HepG2 (cell line): ENCODE measurements around the gene TICAM2. TPM values are rescaled to one million over a fixed set of nuclear protein-coding genes. Genes with fewer than 3 reads are reported as not detected.

Experiments
- ATF5 ChIP-seq: sonication (generic); formaldehyde crosslinking; IDR thresholded peaks from 2 replicates; pipeline ENCODE4 v1.4.0; 2020; ENCODE audit warnings: mild to moderate bottlenecking, low read depth, missing genetic modification reagents
- ATF6 ChIP-seq: sonication (generic); formaldehyde crosslinking; conservative IDR thresholded peaks from 2 replicates; pipeline ENCODE4 v1.4.0; 2020; ENCODE audit warnings: missing genetic modification reagents
- CENPT ChIP-seq: sonication (generic); formaldehyde crosslinking; IDR thresholded peaks from 2 replicates; pipeline ENCODE4 v1.8.0; 2022; ENCODE audit warnings: low read depth, mild to moderate bottlenecking, moderate library complexity, missing genetic modification reagents
- DDIT3 ChIP-seq: sonication (generic); formaldehyde crosslinking; IDR thresholded peaks from 2 replicates; pipeline ENCODE4 v1.4.0; 2020; ENCODE audit warnings: mild to moderate bottlenecking, missing genetic modification reagents
- FOXK1 ChIP-seq: sonication (generic); formaldehyde crosslinking; IDR thresholded peaks from 2 replicates; pipeline ENCODE4 v1.4.0; 2020; ENCODE audit warnings: low read depth, missing genetic modification reagents, borderline replicate concordance
- GPN1 ChIP-seq: sonication (generic); formaldehyde crosslinking; IDR thresholded peaks from 2 replicates; pipeline ENCODE4 v1.5.1; 2020; ENCODE audit warnings: missing genetic modification reagents, borderline replicate concordance
- HMGXB3 ChIP-seq: sonication (generic); formaldehyde crosslinking; IDR thresholded peaks from 2 replicates; pipeline ENCODE4 v1.4.0; 2020; ENCODE audit warnings: missing genetic modification reagents, borderline replicate concordance
- HNRNPL ChIP-seq: fragments of 200-400 bp; formaldehyde crosslinking; IDR thresholded peaks from 2 replicates; pipeline ENCODE4 v1.6.1; 2017; ENCODE audit warnings: mild to moderate bottlenecking, low read depth, low read length
- HNRNPLL ChIP-seq: fragments of 200-400 bp; formaldehyde crosslinking; IDR thresholded peaks from 2 replicates; pipeline ENCODE4 v1.6.1; 2017; ENCODE audit warnings: mild to moderate bottlenecking, low read depth, low read length; ENCODE audit not compliant: poor library complexity, severe bottlenecking
- KAT2B ChIP-seq: fragments of 150-350 bp; IDR thresholded peaks from 2 replicates; pipeline ENCODE4 v1.6.1; 2014; ENCODE audit warnings: low read depth, low read length, borderline replicate concordance
- PAX8 ChIP-seq: sonication (generic); formaldehyde crosslinking; IDR thresholded peaks from 2 replicates; pipeline ENCODE4 v1.8.0; 2022; ENCODE audit warnings: mild to moderate bottlenecking, missing genetic modification reagents, borderline replicate concordance
- REPIN1 ChIP-seq: sonication (generic); formaldehyde crosslinking; IDR thresholded peaks from 2 replicates; pipeline ENCODE4 v1.8.0; 2022; ENCODE audit warnings: missing genetic modification reagents, low read depth, mild to moderate bottlenecking, borderline replicate concordance
- RNF2 ChIP-seq: fragments of 450-650 bp; conservative IDR thresholded peaks from 2 replicates; pipeline ENCODE4 v1.6.1; 2016; ENCODE audit warnings: low read depth
- RXRA ChIP-seq: sonication (generic); formaldehyde crosslinking; IDR thresholded peaks from 2 replicates; pipeline ENCODE4 v1.5.1; 2020; ENCODE audit warnings: missing genetic modification reagents
- SMC3 ChIP-seq: IDR thresholded peaks from 2 replicates; pipeline ENCODE4 v1.6.1; 2011; ENCODE audit warnings: low read length, improper control_type of control experiment
- TMF1 ChIP-seq: sonication (generic); formaldehyde crosslinking; IDR thresholded peaks from 2 replicates; pipeline ENCODE4 v1.8.1; 2022; ENCODE audit warnings: low read depth, missing genetic modification reagents
- TRIM22 ChIP-seq: fragments of 450-650 bp; IDR thresholded peaks from 2 replicates; pipeline ENCODE4 v1.6.1; 2017
- ZNF264 ChIP-seq: sonication (generic); formaldehyde crosslinking; IDR thresholded peaks from 2 replicates; pipeline ENCODE4 v1.4.0; 2020; ENCODE audit warnings: missing genetic modification reagents
- ZNF589 ChIP-seq: sonication (generic); formaldehyde crosslinking; conservative IDR thresholded peaks from 2 replicates; pipeline ENCODE4 v1.8.0; 2022; ENCODE audit warnings: mild to moderate bottlenecking, moderate library complexity, missing genetic modification reagents
- ZNF839 ChIP-seq: sonication (generic); formaldehyde crosslinking; IDR thresholded peaks from 2 replicates; pipeline ENCODE4 v1.4.0; 2020; ENCODE audit warnings: missing genetic modification reagents, mild to moderate bottlenecking, borderline replicate concordance
- polyA plus RNA-seq, 8 experiments: library from polyadenylated mRNA; depleted of rRNA in 3 of 8; stranded (reverse) in 7 of 8; unstranded in 1 of 8; fragments of >200 nt; fragmentation: Illumina TruSeq in 4 of 8; extraction: Trizol in 4 of 8; gene quantifications; 2 replicates each; pipeline versions ENCODE4 v1.2.1 to v1.2.3, GENCODE V29; 2011 to 2016; ENCODE audit warnings: low read depth in 4 of 8, missing spikeins in 1 of 8, mixed read lengths in 1 of 8; ENCODE audit not compliant: insufficient read depth in 1 of 8
- total RNA-seq, 5 experiments: library from RNA; depleted of rRNA; stranded (reverse); fragments of >200 nt; fragmentation: Illumina TruSeq; extraction: Trizol; gene quantifications; 2 replicates each; pipeline ENCODE4 v1.2.3, GENCODE V29; 2016; ENCODE audit warnings: low read depth in 1 of 5

Gene TICAM2
- total and polyA plus RNA-seq, 2 of the 13 experiments (the other 11 are each of a cell fraction or from before 2014, with no cell fraction given) = 0.04 TPM; not detected in 1

- TF ChIP-seq PAX8 (CRISPR knock-in tag) (peak; percentile 26; the same call in 1 of the 2 replicates), FOXK1 (CRISPR knock-in tag) (peak; percentile 42; the same call in 1 of the 2 replicates), ZNF839 (CRISPR knock-in tag) (no peak), ATF6 (CRISPR knock-in tag) (no peak; the same call in 1 of the 2 replicates), SMC3 (no peak), ATF5 (peak; percentile 65; the same call in 1 of the 2 replicates), REPIN1 (CRISPR knock-in tag) (no peak; the same call in none of the 2 replicates), DDIT3 (CRISPR knock-in tag) (no peak), ZNF589 (0 out of 2 replicates have a peak, but pooled peaks have one; percentile 50), CENPT (no peak), HNRNPLL (peak; percentile 98), HMGXB3 (CRISPR knock-in tag) (0 out of 2 replicates have a peak, but pooled peaks have one; percentile 49), RXRA (CRISPR knock-in tag) (peak; percentile 40; the same call in 1 of the 2 replicates), GPN1 (no peak), HNRNPL (no peak), ZNF264 (CRISPR knock-in tag) (peak; percentile 61; the same call in 1 of the 2 replicates), TMF1 (CRISPR knock-in tag) (0 out of 2 replicates have a peak, but pooled peaks have one; percentile 17), KAT2B (no peak), TRIM22 (no peak), RNF2 (peak; percentile 78)
Observed at GRCh38 chr5:115625579-115626444, 23.5 kb upstream of the TICAM2 start, which contains the start of gene TMED7 (continued).
